ENCODE results near the gene FXN.

The FXN gene

GRCh38 chr9:69060766-69061165, 25.2 kb downstream of the FXN start:
- peaks cover 3 to 29% (median 18%) of the 10 kb centered on the region in 5 donors for H3K36me3 ChIP-seq (ENCODE audit: control insufficient read depth in 5 of 5, insufficient read depth in 5 of 5, low read length in 5 of 5)
- no peak overlapping the region for H3K27ac ChIP-seq (ENCODE audit: low read depth, low read length)
- H3K9ac ChIP-seq (ENCODE audit: low read length in 5 of 5) = no peak overlapping the region
- no peaks in the 10 kb centered on the region for H3K9me3 ChIP-seq (ENCODE audit: control insufficient read depth in 5 of 5, low read length in 5 of 5)
- H3K4me3 ChIP-seq (ENCODE audit: low read depth in 1 of 5, low read length in 5 of 5) = no peak overlapping the region
- H3K27me3 ChIP-seq (ENCODE audit: control insufficient read depth in 5 of 5, insufficient read depth in 4 of 5, low read length in 5 of 5) = no peaks in the 10 kb centered on the region
- no peaks in the 10 kb centered on the region for H3K4me1 ChIP-seq (ENCODE audit: control insufficient read depth in 5 of 5, insufficient read depth in 5 of 5, low read length in 5 of 5)

GRCh38 chr9:69062195-69062594, 26.6 kb downstream of the FXN start:
- Histone ChIP-seq H3K4me1 (ENCODE audit: control insufficient read depth in 5 of 5, insufficient read depth in 5 of 5, low read length in 5 of 5) (no peaks in the 10 kb centered on the region), H3K4me3 (ENCODE audit: low read depth in 1 of 5, low read length in 5 of 5) (no peak overlapping the region), H3K9ac (ENCODE audit: low read length in 5 of 5) (no peak overlapping the region), H3K36me3 (ENCODE audit: control insufficient read depth in 5 of 5, insufficient read depth in 5 of 5, low read length in 5 of 5) (peaks cover 7 to 36% (median 27%) of the 10 kb centered on the region in 5 donors), H3K9me3 (ENCODE audit: control insufficient read depth in 5 of 5, low read length in 5 of 5) (no peaks in the 10 kb centered on the region), H3K27me3 (ENCODE audit: control insufficient read depth in 5 of 5, insufficient read depth in 4 of 5, low read length in 5 of 5) (no peaks in the 10 kb centered on the region), H3K27ac (ENCODE audit: low read depth, low read length) (no peak overlapping the region)

- H3K36me3 ChIP-seq (ENCODE audit: control insufficient read depth in 5 of 5, insufficient read depth in 5 of 5, low read length in 5 of 5) = peaks cover 7 to 46% (median 35%) of the 10 kb centered on the region in 5 donors
- H3K9ac ChIP-seq (ENCODE audit: low read length in 5 of 5) = no peak overlapping the region
- no peaks in the 10 kb centered on the region for H3K27me3 ChIP-seq (ENCODE audit: control insufficient read depth in 5 of 5, insufficient read depth in 4 of 5, low read length in 5 of 5)
- no peak overlapping the region for H3K27ac ChIP-seq (ENCODE audit: low read depth, low read length)
- no peak overlapping the region for H3K4me3 ChIP-seq (ENCODE audit: low read depth in 1 of 5, low read length in 5 of 5)
- H3K4me1 ChIP-seq (ENCODE audit: control insufficient read depth in 5 of 5, insufficient read depth in 5 of 5, low read length in 5 of 5) = no peaks in the 10 kb centered on the region
- H3K9me3 ChIP-seq (ENCODE audit: control insufficient read depth in 5 of 5, low read length in 5 of 5) = no peaks in the 10 kb centered on the region
Observed at GRCh38 chr9:69063839-69064238, 28.3 kb downstream of the FXN start.

- Histone ChIP-seq H3K9me3 (ENCODE audit: control insufficient read depth in 5 of 5, low read length in 5 of 5) (no peaks in the 10 kb centered on the region), H3K27ac (ENCODE audit: low read depth, low read length) (no peak overlapping the region), H3K4me1 (ENCODE audit: control insufficient read depth in 5 of 5, insufficient read depth in 5 of 5, low read length in 5 of 5) (no peaks in the 10 kb centered on the region), H3K36me3 (ENCODE audit: control insufficient read depth in 5 of 5, insufficient read depth in 5 of 5, low read length in 5 of 5) (peaks cover 7 to 56% (median 35%) of the 10 kb centered on the region in 5 donors), H3K4me3 (ENCODE audit: low read depth in 1 of 5, low read length in 5 of 5) (no peak overlapping the region), H3K27me3 (ENCODE audit: control insufficient read depth in 5 of 5, insufficient read depth in 4 of 5, low read length in 5 of 5) (no peaks in the 10 kb centered on the region), H3K9ac (ENCODE audit: low read length in 5 of 5) (no peak overlapping the region)
Observed at GRCh38 chr9:69065660-69066059, 30.1 kb downstream of the FXN start.

DNA sequence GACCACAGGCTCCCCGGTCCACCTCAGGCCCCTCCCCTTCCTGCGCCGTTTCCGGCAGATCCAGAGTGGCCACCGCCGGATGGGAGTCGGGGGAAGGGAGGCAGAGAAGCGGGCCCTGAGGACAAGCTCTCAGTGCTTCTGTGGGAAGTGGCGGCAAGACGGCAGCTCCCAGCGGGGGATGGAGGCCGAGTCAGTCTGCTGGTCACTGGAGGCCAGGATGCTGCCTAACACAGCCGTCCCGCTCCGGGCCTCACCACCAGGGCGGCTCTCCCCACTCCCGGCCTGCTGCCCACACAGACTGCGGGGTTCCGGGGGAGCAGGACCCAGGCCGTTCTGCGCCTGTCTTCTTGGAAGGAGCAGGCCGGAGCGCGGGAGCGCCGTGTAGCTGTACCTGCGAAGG, 31.4 kb downstream of the FXN start:
- Histone ChIP-seq H3K9ac (ENCODE audit: low read length in 5 of 5) (no peak overlapping the region), H3K27me3 (ENCODE audit: control insufficient read depth in 5 of 5, insufficient read depth in 4 of 5, low read length in 5 of 5) (no peaks in the 10 kb centered on the region), H3K36me3 (ENCODE audit: control insufficient read depth in 5 of 5, insufficient read depth in 5 of 5, low read length in 5 of 5) (peaks cover 7 to 58% (median 32%) of the 10 kb centered on the region in 5 donors), H3K4me1 (ENCODE audit: control insufficient read depth in 5 of 5, insufficient read depth in 5 of 5, low read length in 5 of 5) (no peaks in the 10 kb centered on the region), H3K9me3 (ENCODE audit: control insufficient read depth in 5 of 5, low read length in 5 of 5) (no peaks in the 10 kb centered on the region), H3K27ac (ENCODE audit: low read depth, low read length) (no peak overlapping the region), H3K4me3 (ENCODE audit: low read depth in 1 of 5, low read length in 5 of 5) (no peak overlapping the region)

DNA sequence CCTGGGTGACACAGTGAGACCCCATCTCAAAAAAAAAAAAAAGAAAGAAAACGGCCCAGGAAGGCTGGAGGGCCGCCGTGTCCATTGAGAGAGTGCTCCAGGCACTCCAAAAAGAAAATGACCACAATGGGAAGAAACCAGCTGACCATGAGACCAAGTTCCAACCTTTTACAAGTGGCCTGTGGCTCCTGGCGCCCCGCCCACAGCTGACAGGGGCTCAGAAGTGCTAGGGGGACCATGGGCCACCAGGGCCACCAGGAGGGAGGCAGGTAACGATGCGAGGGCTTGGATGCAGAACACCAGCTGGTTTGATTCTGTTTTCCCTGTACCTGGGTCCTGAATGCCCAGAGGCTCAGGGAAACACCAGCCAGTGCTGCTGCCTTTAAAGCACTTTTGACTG, 34.6 kb downstream of the FXN start:
- no peak overlapping the region for H3K4me3 ChIP-seq (ENCODE audit: low read depth in 1 of 5, low read length in 5 of 5)
- H3K9me3 ChIP-seq (ENCODE audit: control insufficient read depth in 5 of 5, low read length in 5 of 5) = no peaks in the 10 kb centered on the region
- no peak overlapping the region for H3K9ac ChIP-seq (ENCODE audit: low read length in 5 of 5)
- no peaks in the 10 kb centered on the region for H3K4me1 ChIP-seq (ENCODE audit: control insufficient read depth in 5 of 5, insufficient read depth in 5 of 5, low read length in 5 of 5)
- peaks cover 7 to 66% (median 31%) of the 10 kb centered on the region in 5 donors for H3K36me3 ChIP-seq (ENCODE audit: control insufficient read depth in 5 of 5, insufficient read depth in 5 of 5, low read length in 5 of 5)
- no peak overlapping the region for H3K27ac ChIP-seq (ENCODE audit: low read depth, low read length)
- H3K27me3 ChIP-seq (ENCODE audit: control insufficient read depth in 5 of 5, insufficient read depth in 4 of 5, low read length in 5 of 5) = no peaks in the 10 kb centered on the region

DNA sequence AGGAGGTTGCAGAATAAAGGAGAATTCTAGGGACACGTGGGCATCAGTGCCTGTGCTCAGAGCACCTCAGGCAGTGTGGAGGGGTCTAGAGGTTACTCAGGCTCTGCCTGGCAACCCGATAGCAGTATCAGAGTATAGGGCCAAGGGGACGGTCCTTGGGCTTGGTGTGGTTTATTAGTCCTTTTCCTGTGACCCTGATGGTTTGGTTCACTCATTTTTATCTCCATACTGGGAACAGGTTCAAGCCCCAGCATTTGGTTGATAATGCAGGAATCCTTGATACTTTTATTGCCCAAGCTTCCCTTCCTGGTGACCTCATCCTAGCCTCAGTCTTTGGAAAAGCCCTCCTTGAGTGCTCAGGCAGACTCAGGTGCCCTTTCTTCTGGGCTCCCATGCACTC, 35.5 kb downstream of the FXN start:
- H3K9ac ChIP-seq (ENCODE audit: low read length in 5 of 5) = no peak overlapping the region
- H3K27ac ChIP-seq (ENCODE audit: low read depth, low read length) = no peak overlapping the region
- H3K4me1 ChIP-seq (ENCODE audit: control insufficient read depth in 5 of 5, insufficient read depth in 5 of 5, low read length in 5 of 5) = no peaks in the 10 kb centered on the region
- H3K4me3 ChIP-seq (ENCODE audit: low read depth in 1 of 5, low read length in 5 of 5) = no peak overlapping the region
- no peaks in the 10 kb centered on the region for H3K27me3 ChIP-seq (ENCODE audit: control insufficient read depth in 5 of 5, insufficient read depth in 4 of 5, low read length in 5 of 5)
- peaks cover under 1 to 57% (median 29%) of the 10 kb centered on the region in 5 donors for H3K36me3 ChIP-seq (ENCODE audit: control insufficient read depth in 5 of 5, insufficient read depth in 5 of 5, low read length in 5 of 5)
- H3K9me3 ChIP-seq (ENCODE audit: control insufficient read depth in 5 of 5, low read length in 5 of 5) = no peaks in the 10 kb centered on the region

GRCh38 chr9:69073103-69073502, 37.6 kb downstream of the FXN start:
- no peak overlapping the region for H3K27ac ChIP-seq (ENCODE audit: low read depth, low read length)
- H3K36me3 ChIP-seq (ENCODE audit: control insufficient read depth in 5 of 5, insufficient read depth in 5 of 5, low read length in 5 of 5) = peaks cover 0 to 38% (median 17%) of the 10 kb centered on the region in 5 donors
- H3K4me3 ChIP-seq (ENCODE audit: low read depth in 1 of 5, low read length in 5 of 5) = no peak overlapping the region
- H3K4me1 ChIP-seq (ENCODE audit: control insufficient read depth in 5 of 5, insufficient read depth in 5 of 5, low read length in 5 of 5) = peaks cover 0 to 2% (median 0%) of the 10 kb centered on the region in 5 donors
- H3K9ac ChIP-seq (ENCODE audit: low read length in 5 of 5) = no peak overlapping the region
- H3K9me3 ChIP-seq (ENCODE audit: control insufficient read depth in 5 of 5, low read length in 5 of 5) = no peaks in the 10 kb centered on the region
- H3K27me3 ChIP-seq (ENCODE audit: control insufficient read depth in 5 of 5, insufficient read depth in 4 of 5, low read length in 5 of 5) = no peaks in the 10 kb centered on the region

DNA sequence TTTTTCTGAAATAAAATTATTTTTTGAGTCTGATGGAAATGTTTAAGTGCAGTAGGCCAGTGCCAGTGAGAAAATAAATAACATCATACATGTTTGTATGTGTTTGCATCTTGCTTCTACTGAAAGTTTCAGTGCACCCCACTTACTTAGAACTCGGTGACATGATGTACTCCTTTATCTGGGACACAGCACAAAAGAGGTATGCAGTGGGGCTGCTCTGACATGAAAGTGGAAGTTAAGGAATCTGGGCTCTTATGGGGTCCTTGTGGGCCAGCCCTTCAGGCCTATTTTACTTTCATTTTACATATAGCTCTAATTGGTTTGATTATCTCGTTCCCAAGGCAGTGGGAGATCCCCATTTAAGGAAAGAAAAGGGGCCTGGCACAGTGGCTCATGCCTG, 39.2 kb downstream of the FXN start:
- H3K9me3 ChIP-seq (ENCODE audit: control insufficient read depth in 5 of 5, low read length in 5 of 5) = no peaks in the 10 kb centered on the region
- H3K9ac ChIP-seq (ENCODE audit: low read length in 5 of 5) = no peak overlapping the region
- no peak overlapping the region for H3K27ac ChIP-seq (ENCODE audit: low read depth, low read length)
- H3K4me3 ChIP-seq (ENCODE audit: low read depth in 1 of 5, low read length in 5 of 5) = no peak overlapping the region
- no peaks in the 10 kb centered on the region for H3K27me3 ChIP-seq (ENCODE audit: control insufficient read depth in 5 of 5, insufficient read depth in 4 of 5, low read length in 5 of 5)
- H3K36me3 ChIP-seq (ENCODE audit: control insufficient read depth in 5 of 5, insufficient read depth in 5 of 5, low read length in 5 of 5) = peaks cover 0 to 23% (median 7%) of the 10 kb centered on the region in 5 donors
- peaks cover 0 to 4% (median 3%) of the 10 kb centered on the region in 5 donors for H3K4me1 ChIP-seq (ENCODE audit: control insufficient read depth in 5 of 5, insufficient read depth in 5 of 5, low read length in 5 of 5)

GRCh38 chr9:69076550-69076949, 41.0 kb downstream of the FXN start:
- no peaks in the 10 kb centered on the region for H3K9me3 ChIP-seq (ENCODE audit: control insufficient read depth in 5 of 5, low read length in 5 of 5)
- H3K36me3 ChIP-seq (ENCODE audit: control insufficient read depth in 5 of 5, insufficient read depth in 5 of 5, low read length in 5 of 5) = peaks cover 0 to 15% (median 3%) of the 10 kb centered on the region in 5 donors
- H3K4me3 ChIP-seq (ENCODE audit: low read depth in 1 of 5, low read length in 5 of 5) = no peak overlapping the region
- no peaks in the 10 kb centered on the region for H3K27me3 ChIP-seq (ENCODE audit: control insufficient read depth in 5 of 5, insufficient read depth in 4 of 5, low read length in 5 of 5)
- peaks cover 0 to 4% (median 3%) of the 10 kb centered on the region in 5 donors for H3K4me1 ChIP-seq (ENCODE audit: control insufficient read depth in 5 of 5, insufficient read depth in 5 of 5, low read length in 5 of 5)
- no peak overlapping the region for H3K27ac ChIP-seq (ENCODE audit: low read depth, low read length)
- no peak overlapping the region for H3K9ac ChIP-seq (ENCODE audit: low read length in 5 of 5)

GRCh38 chr9:69078069-69078468, 42.5 kb downstream of the FXN start:
- Histone ChIP-seq H3K27me3 (ENCODE audit: control insufficient read depth in 5 of 5, insufficient read depth in 4 of 5, low read length in 5 of 5) (no peaks in the 10 kb centered on the region), H3K27ac (ENCODE audit: low read depth, low read length) (no peak overlapping the region), H3K4me3 (ENCODE audit: low read depth in 1 of 5, low read length in 5 of 5) (no peak overlapping the region), H3K36me3 (ENCODE audit: control insufficient read depth in 5 of 5, insufficient read depth in 5 of 5, low read length in 5 of 5) (peaks cover 0 to 6% (median 2%) of the 10 kb centered on the region in 5 donors), H3K9ac (ENCODE audit: low read length in 5 of 5) (no peak overlapping the region), H3K4me1 (ENCODE audit: control insufficient read depth in 5 of 5, insufficient read depth in 5 of 5, low read length in 5 of 5) (peaks cover 0 to 5% (median 3%) of the 10 kb centered on the region in 5 donors), H3K9me3 (ENCODE audit: control insufficient read depth in 5 of 5, low read length in 5 of 5) (no peaks in the 10 kb centered on the region)
